NCI-H524 treated with DMSO at 0.1 percent for 48 hours (cell line): ENCODE measurements around the gene PLEK2.
"Not testable (repeated sequence)": the region's sequence is repeated elsewhere in the genome, so short reads cannot be mapped to it uniquely, and the experiment has no call there.

Experiments used
- DNase-seq: peaks from one replicate; lab custom pipeline; 2025; lab: John Stamatoyannopoulos, UW

PLEK2 gene

GRCh38 chr14:67411820-67412421 is at the start of gene PLEK2:
PLEK2 (minus strand) TSS chr14:67412165; CDS start chr14:67412059, 106 bp downstream.
- DNase-seq = no peak

- DNase-seq = no peak
Measured at GRCh38 chr14:67461341-67461985, 49.5 kb upstream of the PLEK2 start.

GRCh38 chr14:67459336-67459735 is 47.4 kb upstream of the PLEK2 start:
- no peak for DNase-seq

- DNase-seq = peak; percentile 87
Measured at GRCh38 chr14:67457782-67458181, 45.8 kb upstream of the PLEK2 start.

- no peak for DNase-seq
Measured at GRCh38 chr14:67456732-67457131, 44.8 kb upstream of the PLEK2 start.

- no peak for DNase-seq
Measured at GRCh38 chr14:67453575-67454300, 41.8 kb upstream of the PLEK2 start.

GRCh38 chr14:67451667-67452066 is 39.7 kb upstream of the PLEK2 start:
- DNase-seq = not testable (repeated sequence)

GRCh38 chr14:67449096-67449495 is 37.1 kb upstream of the PLEK2 start:
- DNase-seq = no peak

- no peak for DNase-seq
Measured at GRCh38 chr14:67447033-67447381, 35.0 kb upstream of the PLEK2 start.

GRCh38 chr14:67446371-67447032 is 34.5 kb upstream of the PLEK2 start:
- DNase-seq = no peak

- no peak for DNase-seq
Measured at GRCh38 chr14:67444395-67444794, 32.4 kb upstream of the PLEK2 start.

GRCh38 chr14:67442139-67442906 is 30.4 kb upstream of the PLEK2 start:
- DNase-seq = no peak

- no peak for DNase-seq
Measured at GRCh38 chr14:67441672-67442071, 29.7 kb upstream of the PLEK2 start.

- DNase-seq = no peak
Measured at GRCh38 chr14:67441256-67441655, 29.3 kb upstream of the PLEK2 start.

- DNase-seq = no peak
Measured at GRCh38 chr14:67440513-67440912, 28.5 kb upstream of the PLEK2 start.

GRCh38 chr14:67438969-67439368 is 27.0 kb upstream of the PLEK2 start:
- DNase-seq = no peak

- DNase-seq = peak; percentile 84
Measured at GRCh38 chr14:67436006-67436866, 24.3 kb upstream of the PLEK2 start.

GRCh38 chr14:67435603-67436002 is 23.6 kb upstream of the PLEK2 start:
- no peak for DNase-seq

GRCh38 chr14:67432050-67432564 is 20.1 kb upstream of the PLEK2 start:
- no peak for DNase-seq

GRCh38 chr14:67429510-67430205 is 17.7 kb upstream of the PLEK2 start:
- peak; percentile 98 for DNase-seq
